Neutrophil (primary cell): ENCODE results near the gene SORBS1.

Experiments used
- H3K27ac ChIP-seq: fragments of 200-600 bp; sonication (generic); 2 replicates; pipeline ENCODE4 v1.5.1; 2016; ENCODE audit warnings: mild to moderate bottlenecking, moderate library complexity
- H3K27me3 ChIP-seq: fragments of 200-600 bp; sonication (generic); 2 replicates; pipeline ENCODE4 v1.6.0; 2016; ENCODE audit warnings: mild to moderate bottlenecking
- H3K36me3 ChIP-seq: fragments of 200-600 bp; sonication (generic); 2 replicates; pipeline ENCODE4 v1.5.1; 2017
- H3K4me1 ChIP-seq, 2 experiments: fragments of 200-600 bp in 1 of 2; sonication (generic) in 1 of 2; 1 replicate in 1 of 2; 2 replicates in 1 of 2; pipeline versions ENCODE4 v1.5.1 to v1.6.1; 2013 to 2016; ENCODE audit warnings: low read depth in 1 of 2, low read length in 1 of 2, mild to moderate bottlenecking in 1 of 2, moderate library complexity in 1 of 2; ENCODE audit not compliant: control insufficient read depth in 1 of 2, insufficient read depth in 1 of 2
- H3K4me3 ChIP-seq, 2 experiments: fragments of 200-600 bp in 1 of 2; sonication (generic) in 1 of 2; 1 replicate in 1 of 2; 2 replicates in 1 of 2; pipeline ENCODE4 v1.5.1; 2013 to 2016; ENCODE audit warnings: low read depth in 1 of 2, low read length in 1 of 2, mild to moderate bottlenecking in 1 of 2, moderate library complexity in 1 of 2
- H3K9me3 ChIP-seq: fragments of 200-600 bp; sonication (generic); 2 replicates; pipeline ENCODE4 v1.5.1; 2016
- CTCF ChIP-seq: fragments of 200-600 bp; sonication (generic); IDR thresholded peaks from 2 replicates; pipeline ENCODE4 v1.5.1; 2016; ENCODE audit warnings: antibody characterized with exemption

SORBS1 gene

GRCh38 chr10:95561177-95561863 lies at the start of gene SORBS1:
TSS of gene SORBS1 (minus strand) at chr10:95561371. CDS start at chr10:95441135, 120,236 bp downstream.
- H3K4me1 ChIP-seq, result peaks cover 11 to 14% of the 10 kb centered on the region in 2 experiments
- peak within 1 kb of the TSS; percentile 70 to 75 for H3K4me3 ChIP-seq
- TF ChIP-seq CTCF, result peak; percentile 37
- peaks cover 69% of the 10 kb centered on the region for H3K27me3 ChIP-seq
- peak within 1 kb of the TSS; percentile 47 for H3K27ac ChIP-seq
- no peaks in the 10 kb centered on the region for H3K9me3 ChIP-seq
- no peaks in the 10 kb centered on the region for H3K36me3 ChIP-seq

- Histone ChIP-seq H3K4me3 (no peak overlapping the region), H3K4me1 (no peaks in the 10 kb centered on the region), H3K27me3 (no peaks in the 10 kb centered on the region), H3K27ac (no peak overlapping the region), H3K9me3 (no peaks in the 10 kb centered on the region), H3K36me3 (no peaks in the 10 kb centered on the region)
- no peak for TF ChIP-seq CTCF
Observed at GRCh38 chr10:95610727-95611126, 49.6 kb upstream of the SORBS1 start.

- Histone ChIP-seq H3K36me3 (peaks cover 4% of the 10 kb centered on the region), H3K4me3 (no peak overlapping the region), H3K4me1 (no peaks in the 10 kb centered on the region), H3K9me3 (no peaks in the 10 kb centered on the region), H3K27ac (no peak overlapping the region), H3K27me3 (no peaks in the 10 kb centered on the region)
- TF ChIP-seq CTCF, result no peak
Observed at GRCh38 chr10:95606922-95607321, 45.8 kb upstream of the SORBS1 start.

- peaks cover 4% of the 10 kb centered on the region for H3K36me3 ChIP-seq
- no peak overlapping the region for H3K4me3 ChIP-seq
- H3K4me1 ChIP-seq, result no peaks in the 10 kb centered on the region
- no peaks in the 10 kb centered on the region for H3K9me3 ChIP-seq
- no peak overlapping the region for H3K27ac ChIP-seq
- H3K27me3 ChIP-seq, result no peaks in the 10 kb centered on the region
- no peak for TF ChIP-seq CTCF
Observed at GRCh38 chr10:95605163-95605562, 44.0 kb upstream of the SORBS1 start.

GRCh38 chr10:95604630-95605029 lies 43.5 kb upstream of the SORBS1 start:
- no peak overlapping the region for H3K4me3 ChIP-seq
- peaks cover 4% of the 10 kb centered on the region for H3K36me3 ChIP-seq
- no peaks in the 10 kb centered on the region for H3K4me1 ChIP-seq
- no peak overlapping the region for H3K27ac ChIP-seq
- no peak for TF ChIP-seq CTCF
- H3K27me3 ChIP-seq, result no peaks in the 10 kb centered on the region
- H3K9me3 ChIP-seq, result no peaks in the 10 kb centered on the region
